OCI-LY3 (cell line): ENCODE measurements around the gene ZMYND8.

ENCODE experiments used
- CTCF ChIP-seq: fragments of 200-600, 300-600 bp; sonication (generic); IDR thresholded peaks from 2 replicates; pipeline ENCODE4 v1.5.1; 2014; ENCODE audit warnings: antibody characterized with exemption, low read length, low read depth
- EZH2phosphoT487 ChIP-seq: fragments of 200-600 bp; shearing (Covaris generic); IDR thresholded peaks from 2 replicates; pipeline ENCODE4 v1.6.1; 2018; ENCODE audit warnings: antibody characterized with exemption, mixed run types, low read depth

- TF ChIP-seq CTCF: no peak
- TF ChIP-seq EZH2phosphoT487: no peak
These were observed 93.4 kb downstream of the ZMYND8 start for GRCh38 chr20:47263080-47263464.
